MM.1S (cell line): ENCODE data around the gene IQCB1.

Experiments used
- CTCF ChIP-seq: fragments of 300-600 bp; sonication (generic); IDR thresholded peaks from 2 replicates; pipeline ENCODE4 v1.5.1; 2016; ENCODE audit warnings: antibody characterized with exemption, low read length, mixed read lengths
- EZH2 ChIP-seq: fragments of 300-600 bp; sonication (generic); optimal IDR thresholded peaks from 2 replicates; pipeline ENCODE3; 2017; ENCODE audit warnings: low read depth, mild to moderate bottlenecking, antibody characterized with exemption, low read length, mixed read lengths

- TF ChIP-seq CTCF = no peak
- TF ChIP-seq EZH2 = no peak
Observed at GRCh38 chr3:121740896-121741295, 94.0 kb downstream of the IQCB1 start.
